ENCODE results near the gene LAMC3.
"Not testable (repeated sequence)": the region's sequence is repeated elsewhere in the genome, so short reads cannot be mapped to it uniquely, and the experiment has no call there.

The LAMC3 gene

GRCh38 chr9:131082774-131083512 lies 74.0 kb downstream of the LAMC3 start:
- no peak for DNase-seq

GRCh38 chr9:131084661-131085369 lies 75.8 kb downstream of the LAMC3 start:
- DNase-seq: no peak

GRCh38 chr9:131085370-131086122 lies 76.6 kb downstream of the LAMC3 start:
- DNase-seq: no peak

GRCh38 chr9:131087354-131087893 lies 78.5 kb downstream of the LAMC3 start:
- no peak for DNase-seq

- DNase-seq: no peak
These were observed 81.2 kb downstream of the LAMC3 start for GRCh38 chr9:131090025-131090787.

- no peak for DNase-seq
These were observed 82.5 kb downstream of the LAMC3 start for GRCh38 chr9:131091352-131091992.

- DNase-seq: no peak
These were observed 83.1 kb downstream of the LAMC3 start for GRCh38 chr9:131092030-131092429.

GRCh38 chr9:131092548-131093440 lies 83.8 kb downstream of the LAMC3 start:
- DNase-seq: no peak

- no peak for DNase-seq
These were observed 85.0 kb downstream of the LAMC3 start for GRCh38 chr9:131094015-131094414.

- DNase-seq: peak; percentile 68
These were observed 85.6 kb downstream of the LAMC3 start for GRCh38 chr9:131094622-131095021.

- DNase-seq: no peak
These were observed 86.8 kb downstream of the LAMC3 start for GRCh38 chr9:131095666-131096268.

- peak; percentile 63 for DNase-seq
These were observed 87.5 kb downstream of the LAMC3 start, which contains the start of gene AIF1L for GRCh38 chr9:131096269-131097125. TSS of gene AIF1L (plus strand) at chr9:131096531. CDS start at chr9:131096630, 99 bp downstream.

- DNase-seq: no peak
These were observed 88.4 kb downstream of the LAMC3 start for GRCh38 chr9:131097126-131097947.

- DNase-seq: no peak
These were observed 88.9 kb downstream of the LAMC3 start for GRCh38 chr9:131097948-131098278.

GRCh38 chr9:131098391-131099101 lies 89.6 kb downstream of the LAMC3 start:
- no peak for DNase-seq

- no peak for DNase-seq
These were observed 90.2 kb downstream of the LAMC3 start for GRCh38 chr9:131099102-131099606.

- DNase-seq: not testable (repeated sequence)
These were observed 90.9 kb downstream of the LAMC3 start for GRCh38 chr9:131099845-131100244.

GRCh38 chr9:131100445-131100844 lies 91.5 kb downstream of the LAMC3 start:
- DNase-seq: no peak

Measured in right forelimb (tissue), 1 donor.